ENCODE results near the gene SMC1A.

SMC1A gene

DNA sequence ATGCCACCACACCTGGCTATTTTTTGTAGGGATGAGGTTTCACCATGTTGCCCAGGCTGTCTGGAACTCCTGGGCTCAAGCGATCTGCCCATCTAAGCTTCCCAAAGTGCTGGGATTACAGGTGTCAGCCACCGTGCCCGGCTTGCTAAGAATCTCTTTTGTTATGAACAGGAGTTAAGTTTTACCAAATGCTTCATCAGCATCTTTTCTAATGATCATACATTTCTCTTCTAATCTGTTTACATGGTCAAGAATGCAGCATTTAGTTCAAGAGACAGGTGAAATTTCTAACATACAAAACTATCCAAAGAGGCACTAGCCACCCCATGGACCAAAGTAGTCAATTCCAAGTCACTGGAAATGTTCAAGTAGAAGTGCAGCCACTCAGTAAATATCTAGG, 88.6 kb downstream of the SMC1A start:
- no peak for DNase-seq

- DNase-seq = no peak
Observed at GRCh38 chrX:53332204-53332603, 90.2 kb downstream of the SMC1A start.

DNA sequence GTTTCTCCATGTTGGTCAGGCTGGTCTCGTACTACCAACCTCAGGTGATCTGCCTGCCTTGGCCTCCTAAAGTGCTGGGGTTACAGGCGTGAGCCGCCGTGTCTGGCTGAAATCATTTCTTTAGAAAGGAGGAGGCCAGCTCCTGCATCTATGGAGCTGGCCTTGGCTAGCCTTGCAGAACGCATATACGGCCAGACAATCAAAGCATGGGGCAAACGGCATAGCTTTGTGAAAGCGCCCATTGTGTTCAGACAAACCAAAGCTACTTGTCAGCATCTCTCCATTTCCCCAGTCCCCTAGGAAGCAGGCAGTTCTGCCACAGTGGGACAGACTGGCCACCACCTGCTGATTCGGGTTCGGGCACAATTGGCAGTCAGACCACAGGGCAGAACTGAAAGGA, 92.1 kb downstream of the SMC1A start:
- no peak for DNase-seq

GRCh38 chrX:53324803-53325202, 97.7 kb downstream of the SMC1A start:
- no peak for DNase-seq

All from stimulated activated CD4-positive, alpha-beta T cell treated with anti-CD3 and anti-CD28 coated beads, Interleukin-4, amount 100 ng/mL, for 1 hour (primary cell).